CD4-positive, alpha-beta T cell (primary cell): ENCODE measurements around the gene TMEM244. TPM values are rescaled to one million over a fixed set of nuclear protein-coding genes. Genes with fewer than 3 reads are reported as not detected.
A peak's percentile ranks its signal among the peaks of the same experiment; 100 is the strongest.

ENCODE experiments used
- ATAC-seq: fragments of 200-7000 bp; cut with Tn5 transposase; one replicate; pipeline ENCODE4 v1.10.0; 2022; ENCODE audit warnings: mild to moderate bottlenecking; ENCODE audit not compliant: poor library complexity
- CTCF ChIA-PET: fragments of 350-600 bp; sonication (Branson Sonifier 250); formaldehyde crosslinking; loops from one replicate; lab custom pipeline; 2021; ENCODE audit warnings: antibody characterized with exemption, inconsistent platforms; lab: Charles Lee
- POLR2A ChIA-PET: fragments of 350-600 bp; sonication (Branson Sonifier 250); formaldehyde crosslinking; loops from one replicate; lab custom pipeline; 2021; ENCODE audit warnings: antibody characterized with exemption, inconsistent platforms; lab: Charles Lee
- DNase-seq, 14 experiments: peaks; one replicate each; pipeline ENCODE4 v3.0.0-alpha.2; 2013 to 2020; ENCODE audit warnings: mixed read lengths in 2 of 14
- H3K27ac ChIP-seq, 2 donors: one replicate each; pipeline versions ENCODE4 v1.5.1 to v1.7.0; 2013; ENCODE audit warnings: low read length in 2 of 2, low read depth in 1 of 2, mild to moderate bottlenecking in 1 of 2
- H3K27me3 ChIP-seq, 2 experiments: 1 replicate in 1 of 2; 2 replicates in 1 of 2; pipeline versions ENCODE4 v1.6.1 to v1.7.0; 2013; ENCODE audit warnings: low read length in 2 of 2, control low read depth in 1 of 2, mild to moderate bottlenecking in 1 of 2, moderate library complexity in 1 of 2; ENCODE audit not compliant: insufficient read depth in 2 of 2, control insufficient read depth in 1 of 2
- H3K36me3 ChIP-seq: one replicate; pipeline ENCODE4 v1.6.1; 2013; ENCODE audit warnings: low read length, control low read depth; ENCODE audit not compliant: insufficient read depth
- H3K4me1 ChIP-seq: one replicate; pipeline ENCODE4 v1.6.1; 2013; ENCODE audit warnings: low read length, control low read depth; ENCODE audit not compliant: insufficient read depth
- H3K4me3 ChIP-seq: one replicate; pipeline ENCODE4 v1.5.1; 2013; ENCODE audit warnings: mild to moderate bottlenecking, low read length, moderate library complexity
- H3K9me3 ChIP-seq, 2 experiments: 1 replicate in 1 of 2; 2 replicates in 1 of 2; pipeline versions ENCODE4 v1.6.1 to v1.7.0; 2013; ENCODE audit warnings: low read length in 2 of 2, mild to moderate bottlenecking in 2 of 2, control low read depth in 1 of 2, moderate library complexity in 1 of 2; ENCODE audit not compliant: control insufficient read depth in 1 of 2, insufficient read depth in 1 of 2
- H3K27ac Mint-ChIP-seq: one replicate; pipeline ENCODE4 v1.8.0; 2020; ENCODE audit warnings: mixed read lengths
- H3K27me3 Mint-ChIP-seq: one replicate; pipeline ENCODE4 v1.8.0; 2021; ENCODE audit warnings: mixed read lengths
- H3K36me3 Mint-ChIP-seq: one replicate; pipeline ENCODE4 v1.8.0; 2021; ENCODE audit warnings: low read depth, mixed read lengths
- H3K4me1 Mint-ChIP-seq: one replicate; pipeline ENCODE4 v1.8.0; 2021; ENCODE audit warnings: low read depth, mixed read lengths
- H3K4me3 Mint-ChIP-seq: one replicate; pipeline ENCODE4 v1.8.0; 2020; ENCODE audit warnings: mild to moderate bottlenecking, mixed read lengths
- H3K9me3 Mint-ChIP-seq: one replicate; pipeline ENCODE4 v1.8.0; 2020; ENCODE audit warnings: mixed read lengths
- CTCF ChIP-seq: fragments of 200-600 bp; IDR thresholded peaks from one replicate; pipeline ENCODE4 v1.8.0; 2022; ENCODE audit warnings: antibody characterized with exemption, mild to moderate bottlenecking
- intact Hi-C, 2 experiments: fragments of 100-400 bp; cut with DNase I in 1 of 2; cut with micrococcal nuclease in 1 of 2; formaldehyde crosslinking; loops; one replicate each; pipeline versions ENCODE4 v1.15.1 to v1.9.0; 2023 to 2025; cut with DNase I, micrococcal nuclease
- total RNA-seq, 174 experiments: library from RNA in 2 of 174; stranded (reverse) in 2 of 174; gene quantifications; one replicate each; pipeline ENCODE4 v1.2.3 and lab custom pipeline; 2021 to 2026

TMEM244 gene
- total RNA-seq, 2 experiments from 2014 or later = not detected

DNA sequence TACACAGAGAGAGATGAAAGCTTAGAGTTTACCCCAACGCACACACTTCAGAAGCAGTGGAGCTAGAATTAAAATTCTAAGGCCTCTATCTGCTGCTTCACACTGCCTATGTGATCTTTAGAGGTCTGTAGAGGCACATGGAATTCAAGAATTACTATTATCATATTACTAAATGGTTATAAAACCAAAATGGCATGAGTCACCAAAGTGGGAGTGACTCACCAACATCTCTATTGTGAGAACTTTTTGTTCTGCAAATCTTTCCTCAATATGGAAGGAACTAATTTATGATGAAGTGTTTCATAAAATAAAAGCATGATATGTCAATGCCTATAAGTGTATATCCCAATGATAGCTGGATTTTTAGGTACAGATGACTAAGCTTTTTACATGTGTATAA lies 28.5 kb upstream of the TMEM244 start:
- H3K27ac Mint-ChIP-seq = no peak overlapping the region
- POLR2A ChIA-PET = interaction anchor here (0.5 kb wide), 1 partner anchor 291 kb away, joined by 3 read pairs; no protein-coding TSS in a partner anchor
- peak in 2 of 14 experiments; percentile 35 to 42 for DNase-seq
- H3K4me3 Mint-ChIP-seq = no peak overlapping the region
- no peaks in the 10 kb centered on the region for H3K27me3 Mint-ChIP-seq
- no peak for TF ChIP-seq CTCF
- no peaks in the 10 kb centered on the region for H3K36me3 Mint-ChIP-seq
- H3K4me1 Mint-ChIP-seq = no peaks in the 10 kb centered on the region
- no peak for ATAC-seq
- Histone ChIP-seq H3K9me3 (no peaks in the 10 kb centered on the region), H3K4me3 (no peak overlapping the region), H3K36me3 (no peaks in the 10 kb centered on the region), H3K4me1 (no peaks in the 10 kb centered on the region), H3K27me3 (no peaks in the 10 kb centered on the region), H3K27ac (no peak overlapping the region)
- CTCF ChIA-PET = no interaction called here
- intact Hi-C loops = no loop called here
- H3K9me3 Mint-ChIP-seq = no peaks in the 10 kb centered on the region

- intact Hi-C loops = no loop called here
- H3K9me3 ChIP-seq = no peaks in the 10 kb centered on the region
- no peak overlapping the region for H3K27ac Mint-ChIP-seq
- H3K27me3 Mint-ChIP-seq = no peaks in the 10 kb centered on the region
- no peaks in the 10 kb centered on the region for H3K27me3 ChIP-seq
- ATAC-seq (no peak), DNase-seq (no peak)
- no peak for TF ChIP-seq CTCF
- no peaks in the 10 kb centered on the region for H3K9me3 Mint-ChIP-seq
- POLR2A ChIA-PET = no interaction called here
- H3K36me3 Mint-ChIP-seq = no peaks in the 10 kb centered on the region
- H3K4me3 Mint-ChIP-seq = no peak overlapping the region
- no peak overlapping the region for H3K27ac ChIP-seq
- no peaks in the 10 kb centered on the region for H3K4me1 Mint-ChIP-seq
- CTCF ChIA-PET = interaction anchor here (0.6 kb wide), 1 partner anchor 1910 kb away, joined by 3 read pairs; no protein-coding TSS in a partner anchor
- no peaks in the 10 kb centered on the region for H3K36me3 ChIP-seq
- H3K4me3 ChIP-seq = no peak overlapping the region
- no peaks in the 10 kb centered on the region for H3K4me1 ChIP-seq
These were observed 25.5 kb upstream of the TMEM244 start for GRCh38 chr6:129886401-129887155.

DNA sequence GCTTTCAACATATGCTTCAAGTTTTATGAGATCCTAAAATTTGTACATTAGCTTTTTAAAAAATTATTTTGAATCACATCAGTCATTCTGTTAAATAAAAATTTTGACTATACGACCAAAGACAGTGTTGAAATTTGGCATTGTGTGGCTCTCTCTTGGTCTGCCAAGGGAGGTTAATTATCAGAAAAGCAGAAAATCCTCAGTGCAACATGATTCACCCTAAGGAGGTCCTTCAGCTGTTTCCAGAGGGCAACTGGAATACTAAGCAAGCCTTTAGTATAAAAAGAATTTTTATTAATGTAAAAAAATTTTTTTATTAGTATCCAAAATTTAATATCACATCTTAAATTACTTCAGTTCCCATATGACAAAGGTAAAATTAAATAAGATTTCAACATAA lies 23.1 kb upstream of the TMEM244 start:
- H3K36me3 ChIP-seq = no peaks in the 10 kb centered on the region
- H3K4me3 ChIP-seq = no peak overlapping the region
- H3K4me1 ChIP-seq = no peaks in the 10 kb centered on the region
- ATAC-seq (no peak), DNase-seq (no peak)
- no peak overlapping the region for H3K27ac ChIP-seq
- intact Hi-C loops = no loop called here
- no peak overlapping the region for H3K27ac Mint-ChIP-seq
- TF ChIP-seq CTCF = no peak
- no peak overlapping the region for H3K4me3 Mint-ChIP-seq
- H3K36me3 Mint-ChIP-seq = no peaks in the 10 kb centered on the region
- H3K27me3 ChIP-seq = no peaks in the 10 kb centered on the region
- H3K9me3 Mint-ChIP-seq = no peaks in the 10 kb centered on the region
- POLR2A ChIA-PET = interaction anchor here (1.5 kb wide), 1 partner anchor 137 kb away, joined by 3 read pairs; no protein-coding TSS in a partner anchor
- CTCF ChIA-PET = no interaction called here
- H3K4me1 Mint-ChIP-seq = no peaks in the 10 kb centered on the region
- H3K27me3 Mint-ChIP-seq = no peaks in the 10 kb centered on the region
- H3K9me3 ChIP-seq = no peaks in the 10 kb centered on the region
